ENCODE measurements around the gene ZNF566.

- TF ChIP-seq CTCF (IDR thresholded peaks at IDR 0.05) (no peak), POLR2A (IDR thresholded peaks at IDR 0.05) (no peak)
These were observed 90.8 kb downstream of the ZNF566 start for GRCh38 chr19:36398571-36398970.

All from testis (tissue), 2 donors.